HG02938 (cell line): ENCODE data around the gene MUL1.

Experiments
- ATAC-seq: cut with Tn5 transposase; IDR thresholded peaks from one replicate; pipeline ENCODE4 v1.9.1; 2021; ENCODE audit warnings: mild to moderate bottlenecking, moderate library complexity; ENCODE audit not compliant: unreplicated experiment

MUL1 gene

GRCh38 chr1:20486457-20487235, 21.3 kb downstream of the MUL1 start:
- no peak for ATAC-seq

- ATAC-seq = no peak
Measured at GRCh38 chr1:20485527-20486456, 22.2 kb downstream of the MUL1 start, which contains the start of gene CAMK2N1. Gene CAMK2N1 (minus strand): TSS chr1:20486210. CDS start chr1:20485379, 831 bp downstream.

GRCh38 chr1:20484519-20485462, 23.2 kb downstream of the MUL1 start:
- no peak for ATAC-seq

- no peak for ATAC-seq
Measured at GRCh38 chr1:20483833-20484518, 24.0 kb downstream of the MUL1 start.

GRCh38 chr1:20483098-20483832, 24.7 kb downstream of the MUL1 start:
- no peak for ATAC-seq

GRCh38 chr1:20481643-20482498, 26.1 kb downstream of the MUL1 start:
- ATAC-seq = no peak

- no peak for ATAC-seq
Measured at GRCh38 chr1:20480951-20481617, 26.9 kb downstream of the MUL1 start.

- ATAC-seq = no peak
Measured at GRCh38 chr1:20480243-20480944, 27.6 kb downstream of the MUL1 start.

- ATAC-seq = no peak
Measured at GRCh38 chr1:20479840-20480239, 28.1 kb downstream of the MUL1 start.

GRCh38 chr1:20478057-20478635, 29.8 kb downstream of the MUL1 start:
- no peak for ATAC-seq

GRCh38 chr1:20477348-20478056, 30.4 kb downstream of the MUL1 start:
- ATAC-seq = no peak

GRCh38 chr1:20476265-20477038, 31.5 kb downstream of the MUL1 start:
- ATAC-seq = no peak

GRCh38 chr1:20474996-20475395, 33.0 kb downstream of the MUL1 start:
- no peak for ATAC-seq

GRCh38 chr1:20474333-20474975, 33.5 kb downstream of the MUL1 start:
- ATAC-seq = no peak

GRCh38 chr1:20473894-20474293, 34.1 kb downstream of the MUL1 start:
- no peak for ATAC-seq
